Measurements from ENCODE around the gene FOXP1. TPM values are rescaled to one million over a fixed set of nuclear protein-coding genes. Genes with fewer than 3 reads are reported as not detected.

Gene FOXP1
- total and polyA plus RNA-seq, 2 of the 8 experiments (the other 6 are each of a cell fraction or from before 2014, with no cell fraction given) = 13.9 to 25.4 TPM

DNA sequence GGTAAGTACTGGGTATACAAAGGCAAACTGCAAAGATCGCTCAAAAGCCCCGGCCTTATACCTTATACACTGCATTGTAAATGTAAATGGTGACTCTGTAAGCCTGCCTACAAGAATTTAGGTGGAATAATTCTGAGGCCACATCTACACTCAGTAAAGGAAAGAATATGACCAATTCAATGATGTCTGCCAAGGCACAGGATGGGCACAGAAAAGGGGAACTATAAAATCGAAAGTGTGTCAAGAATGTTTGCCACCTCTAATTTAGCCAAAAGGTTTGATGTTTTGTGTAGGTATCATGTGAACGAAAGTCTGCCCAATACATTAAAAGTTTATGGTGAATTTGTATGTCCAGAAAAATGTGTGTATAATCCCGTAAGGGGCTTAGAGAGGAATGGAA is 96.1 kb downstream of the FOXP1 start (continued):
- TF ChIP-seq, protein P1, sequence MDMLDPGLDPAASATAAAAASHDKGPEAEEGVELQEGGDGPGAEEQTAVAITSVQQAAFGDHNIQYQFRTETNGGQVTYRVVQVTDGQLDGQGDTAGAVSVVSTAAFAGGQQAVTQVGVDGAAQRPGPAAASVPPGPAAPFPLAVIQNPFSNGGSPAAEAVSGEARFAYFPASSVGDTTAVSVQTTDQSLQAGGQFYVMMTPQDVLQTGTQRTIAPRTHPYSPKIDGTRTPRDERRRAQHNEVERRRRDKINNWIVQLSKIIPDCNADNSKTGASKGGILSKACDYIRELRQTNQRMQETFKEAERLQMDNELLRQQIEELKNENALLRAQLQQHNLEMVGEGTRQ (IDR thresholded peaks at IDR 0.05; ENCODE audit: low read length) = no peak
- TF ChIP-seq, protein P2, sequence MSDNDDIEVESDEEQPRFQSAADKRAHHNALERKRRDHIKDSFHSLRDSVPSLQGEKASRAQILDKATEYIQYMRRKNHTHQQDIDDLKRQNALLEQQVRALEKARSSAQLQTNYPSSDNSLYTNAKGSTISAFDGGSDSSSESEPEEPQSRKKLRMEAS (IDR thresholded peaks at IDR 0.05) = no peak
- no peak for TF ChIP-seq CBX5 (IDR thresholded peaks at IDR 0.05; ENCODE audit: low read depth, low read length)

Measured in H1 (cell line).